AG04450 (cell line): ENCODE data around the gene PATL2. TPM values are rescaled to one million over a fixed set of nuclear protein-coding genes. Genes with fewer than 3 reads are reported as not detected.
"Not testable (repeated sequence)": the region's sequence is repeated elsewhere in the genome, so short reads cannot be mapped to it uniquely, and the experiment has no call there.

Experiments
- CTCF ChIA-PET: fragments of 300-600, 350-600 bp; formaldehyde crosslinking; extraction: SDS; loops from one replicate; lab custom pipeline; 2022; ENCODE audit warnings: antibody characterized with exemption, inconsistent platforms; lab: Charles Lee
- POLR2A ChIA-PET: fragments of 350-600 bp; formaldehyde crosslinking; extraction: SDS; loops from one replicate; lab custom pipeline; 2021; ENCODE audit warnings: antibody characterized with exemption, inconsistent platforms; lab: Yijun Ruan, JAX
- DNase-seq: peaks from one replicate; pipeline ENCODE4 v3.0.0-alpha.2; 2011; ENCODE audit warnings: low read depth, low spot score
- H3K27ac ChIP-seq: one replicate; pipeline ENCODE4 v1.5.1; 2012; ENCODE audit warnings: low read depth, low read length, control low read depth
- H3K27me3 ChIP-seq: one replicate; pipeline ENCODE4 v1.6.0; 2012; ENCODE audit warnings: low read length; ENCODE audit not compliant: control insufficient read depth, insufficient read depth
- H3K4me3 ChIP-seq: 2 replicates; pipeline ENCODE4 v1.5.1; 2011; ENCODE audit warnings: mild to moderate bottlenecking, low read depth, low read length, control low read depth
- H3K9me3 ChIP-seq: 2 replicates; pipeline ENCODE4 v1.5.1; 2012; ENCODE audit warnings: low read length; ENCODE audit not compliant: control insufficient read depth, insufficient read depth
- polyA plus RNA-seq: library from polyadenylated mRNA; depleted of rRNA; stranded (reverse); fragments of >200 nt; gene quantifications from 2 replicates; pipeline ENCODE4 v1.2.3, GENCODE V29; 2011
- TF ChIP-seq, protein P1 (sequence below): IDR thresholded peaks from 2 replicates; pipeline ENCODE4 v1.5.1; 2011; ENCODE audit warnings: low read depth, low read length, control low read depth, inconsistent platforms

Gene PATL2
- polyA plus RNA-seq, 1 experiment = 0.50 TPM

DNA sequence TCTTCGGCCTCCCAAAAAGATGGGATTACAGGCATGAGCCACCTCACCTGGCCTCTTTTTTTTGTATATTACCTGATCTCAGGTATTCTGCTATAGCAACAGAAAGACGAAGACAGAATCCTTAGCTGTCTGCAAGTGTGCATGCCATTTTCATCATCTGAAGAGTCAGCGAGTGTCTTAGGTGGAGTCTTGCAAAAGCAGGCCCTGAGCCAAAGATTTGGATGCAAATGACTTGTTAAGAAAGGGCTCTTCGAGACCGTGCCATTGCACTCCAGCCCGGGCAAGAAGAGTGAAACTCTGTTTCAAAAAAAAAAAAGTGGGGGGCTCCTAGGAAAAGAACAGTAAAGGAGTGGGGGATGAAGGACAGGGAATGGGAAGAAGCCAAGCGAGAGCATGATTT is 15.0 kb upstream of the PATL2 start:
- Histone ChIP-seq H3K4me3 (no peak overlapping the region), H3K9me3 (no peaks in the 10 kb centered on the region), H3K27ac (peak overlapping the region; percentile 85), H3K27me3 (no peaks in the 10 kb centered on the region)
- POLR2A ChIA-PET = interaction anchor here (0.8 to 4.6 kb wide), 3 partner anchors 10 to 62 kb away, joined by 3 to 67 read pairs (median 3); partner anchors contain the start of genes B2M and PATL2
- CTCF ChIA-PET = interaction anchor here (0.9 to 7.2 kb wide), 7 partner anchors 11 to 142 kb away, joined by 3 to 41 read pairs (median 5); partner anchors contain the start of genes B2M, PATL2, SPG11 and TRIM69
- DNase-seq = no peak
- TF ChIP-seq, protein P1, sequence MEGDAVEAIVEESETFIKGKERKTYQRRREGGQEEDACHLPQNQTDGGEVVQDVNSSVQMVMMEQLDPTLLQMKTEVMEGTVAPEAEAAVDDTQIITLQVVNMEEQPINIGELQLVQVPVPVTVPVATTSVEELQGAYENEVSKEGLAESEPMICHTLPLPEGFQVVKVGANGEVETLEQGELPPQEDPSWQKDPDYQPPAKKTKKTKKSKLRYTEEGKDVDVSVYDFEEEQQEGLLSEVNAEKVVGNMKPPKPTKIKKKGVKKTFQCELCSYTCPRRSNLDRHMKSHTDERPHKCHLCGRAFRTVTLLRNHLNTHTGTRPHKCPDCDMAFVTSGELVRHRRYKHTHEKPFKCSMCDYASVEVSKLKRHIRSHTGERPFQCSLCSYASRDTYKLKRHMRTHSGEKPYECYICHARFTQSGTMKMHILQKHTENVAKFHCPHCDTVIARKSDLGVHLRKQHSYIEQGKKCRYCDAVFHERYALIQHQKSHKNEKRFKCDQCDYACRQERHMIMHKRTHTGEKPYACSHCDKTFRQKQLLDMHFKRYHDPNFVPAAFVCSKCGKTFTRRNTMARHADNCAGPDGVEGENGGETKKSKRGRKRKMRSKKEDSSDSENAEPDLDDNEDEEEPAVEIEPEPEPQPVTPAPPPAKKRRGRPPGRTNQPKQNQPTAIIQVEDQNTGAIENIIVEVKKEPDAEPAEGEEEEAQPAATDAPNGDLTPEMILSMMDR = no peak

DNA sequence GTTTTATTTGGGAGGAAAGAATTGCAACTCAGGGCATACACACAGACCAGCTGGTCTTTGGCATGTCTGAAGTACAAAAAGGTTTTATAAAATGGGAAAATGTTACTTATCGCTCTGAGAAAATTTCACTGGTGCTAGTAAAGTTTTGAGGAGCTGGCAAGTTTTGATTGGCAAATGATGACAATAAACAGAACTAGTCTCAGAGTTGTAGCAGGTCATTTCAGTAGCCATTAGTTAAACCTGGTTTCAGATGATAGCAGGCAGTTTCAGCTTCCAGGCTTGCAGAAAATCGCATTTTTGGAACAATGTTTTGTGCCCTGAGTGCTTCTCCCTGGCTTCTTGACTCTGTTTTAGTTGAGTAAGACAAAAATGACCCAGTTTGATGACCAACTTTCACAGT is 10.9 kb upstream of the PATL2 start:
- POLR2A ChIA-PET = interaction anchor here (0.6 kb wide), 1 partner anchor 11 kb away, joined by 3 read pairs; the partner anchor contains the start of genes B2M and PATL2
- TF ChIP-seq, protein P1 = no peak
- H3K27ac ChIP-seq = no peak overlapping the region

DNA sequence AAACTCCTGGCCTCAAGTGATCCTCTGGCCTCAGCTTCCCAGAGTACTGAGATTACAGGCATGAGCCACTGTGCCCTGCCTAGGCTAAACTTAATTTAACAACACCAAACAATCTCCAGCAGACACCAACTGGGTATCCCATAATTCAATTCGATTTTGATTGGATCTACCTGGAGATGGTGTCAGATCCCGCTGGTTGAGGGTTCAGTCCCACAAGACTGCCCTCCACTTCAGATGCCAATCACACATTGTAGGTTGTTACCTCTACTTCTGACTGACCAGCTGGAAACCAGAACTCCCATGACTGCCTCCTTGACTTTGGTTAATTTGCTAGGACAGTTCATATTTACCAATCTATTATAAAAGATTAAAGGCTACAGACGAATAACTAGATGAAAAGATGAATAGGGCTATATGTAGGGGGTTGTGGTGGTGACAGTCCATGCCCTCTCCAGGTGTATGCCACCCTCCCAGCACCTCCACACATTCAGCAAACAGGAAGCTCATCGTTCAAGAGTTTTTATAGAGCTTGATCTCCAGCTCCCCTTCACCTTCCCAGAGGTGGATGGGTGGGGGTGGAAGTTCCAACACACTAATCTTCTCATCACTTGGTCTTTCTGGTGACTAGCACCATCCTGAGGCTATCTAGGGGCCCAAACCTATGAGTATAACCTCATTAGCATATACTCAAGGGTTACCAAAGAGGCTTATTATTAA is 9.5 kb upstream of the PATL2 start:
- Histone ChIP-seq H3K9me3 (no peaks in the 10 kb centered on the region), H3K4me3 (no peak overlapping the region), H3K27ac (no peak overlapping the region), H3K27me3 (no peaks in the 10 kb centered on the region)
- CTCF ChIA-PET = interaction anchor here (0.6 to 0.7 kb wide), 2 partner anchors 17 to 248 kb away, joined by 3 to 4 read pairs; no protein-coding TSS in a partner anchor
- no peak for DNase-seq
- TF ChIP-seq, protein P1 = no peak
- POLR2A ChIA-PET = interaction anchor here (0.6 to 1.4 kb wide), 3 partner anchors 9 to 143 kb away, joined by 3 to 4 read pairs (median 3); partner anchors contain the start of genes B2M and PATL2

More for the DNA sequence above, 10.9 kb upstream of the PATL2 start:
- H3K4me3 ChIP-seq = no peak overlapping the region
- CTCF ChIA-PET = interaction anchor here (1.3 kb wide), 2 partner anchors 59 to 132 kb away, joined by 3 read pairs; partner anchors contain the start of gene SPG11
- DNase-seq = no peak
- H3K27me3 ChIP-seq = no peaks in the 10 kb centered on the region
- no peaks in the 10 kb centered on the region for H3K9me3 ChIP-seq

DNA sequence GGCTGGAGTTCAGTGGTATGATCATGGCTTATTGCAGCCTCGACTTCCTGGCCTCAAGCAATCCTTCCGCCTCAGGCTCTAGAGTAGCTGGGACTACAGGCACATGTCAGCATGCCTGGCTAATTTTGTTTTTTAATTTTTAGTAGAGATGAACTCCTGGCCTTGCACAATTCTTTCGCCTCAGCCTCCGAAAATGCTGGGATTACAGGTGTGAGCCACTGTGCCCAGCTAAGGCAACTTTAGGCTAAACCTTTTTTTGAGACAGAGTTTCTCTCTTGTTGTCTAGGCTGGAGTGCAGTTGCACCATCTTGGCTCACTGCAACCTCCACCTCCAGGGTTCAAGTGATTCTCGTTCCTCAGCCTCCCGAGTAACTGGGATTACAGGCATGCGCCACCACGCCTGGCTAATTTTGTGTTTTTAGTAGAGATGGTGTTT is 8.9 kb upstream of the PATL2 start:
- not testable (repeated sequence) for H3K27ac ChIP-seq, DNase-seq, H3K27me3 ChIP-seq, H3K4me3 ChIP-seq, H3K9me3 ChIP-seq
- CTCF ChIA-PET = interaction anchor here (0.7 kb wide), 1 partner anchor 17 kb away, joined by 3 read pairs; no protein-coding TSS in a partner anchor
- POLR2A ChIA-PET = interaction anchor here (0.6 to 1.4 kb wide), 3 partner anchors 9 to 142 kb away, joined by 3 to 4 read pairs (median 3); partner anchors contain the start of genes B2M and PATL2

DNA sequence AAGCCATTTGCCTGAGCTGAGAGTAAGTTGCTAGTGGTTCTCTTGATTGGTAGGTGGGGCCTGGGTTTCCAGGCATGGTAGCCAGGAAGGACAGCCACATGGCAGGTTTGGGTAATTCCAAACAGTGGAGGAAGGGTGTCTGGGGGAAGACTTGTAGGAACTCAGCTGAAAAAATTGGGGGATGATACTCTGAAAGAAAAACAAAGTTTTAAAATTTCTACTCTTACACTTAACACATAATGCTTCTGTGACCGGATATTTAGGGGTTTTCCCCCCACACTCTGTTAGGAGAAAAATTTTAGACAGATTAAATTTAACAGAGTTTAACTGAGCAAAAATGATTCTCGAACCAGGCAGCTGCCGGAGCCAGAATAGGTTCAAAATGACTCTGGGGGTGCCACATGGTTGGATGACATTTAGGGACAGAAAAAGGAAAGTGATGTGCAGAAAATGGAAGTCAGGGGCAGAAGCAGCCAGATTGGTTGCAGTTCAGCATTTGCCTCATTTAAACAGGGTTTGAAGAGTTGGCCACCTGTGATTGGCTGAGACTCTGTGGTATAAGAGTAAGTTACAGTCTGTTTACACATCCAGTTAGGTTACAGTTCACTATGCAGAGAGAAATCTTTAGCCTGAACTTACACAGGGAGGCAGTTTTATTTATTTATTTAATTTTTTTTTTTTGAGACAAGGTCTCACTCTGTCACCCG is 8.3 kb upstream of the PATL2 start:
- TF ChIP-seq, protein P1 = no peak
- CTCF ChIA-PET = interaction anchor here (0.7 to 1.3 kb wide), 2 partner anchors 18 to 56 kb away, joined by 3 read pairs; partner anchors contain the start of gene SPG11
- Histone ChIP-seq H3K9me3 (no peaks in the 10 kb centered on the region), H3K27ac (no peak overlapping the region), H3K4me3 (no peak overlapping the region), H3K27me3 (no peaks in the 10 kb centered on the region)
- DNase-seq = no peak
- POLR2A ChIA-PET = interaction anchor here (0.6 to 0.7 kb wide), 2 partner anchors 88 to 142 kb away, joined by 3 read pairs; no protein-coding TSS in a partner anchor
